ENCODE results near the gene EML6.

GRCh38 chr2:55000341-55000740, 276.9 kb downstream of the EML6 start:
- no peak for TF ChIP-seq CTCF (IDR thresholded peaks at IDR 0.05)
- TF ChIP-seq POLR2AphosphoS5 (IDR thresholded peaks at IDR 0.05), result no peak
- TF ChIP-seq POLR2A (IDR thresholded peaks at IDR 0.05), result no peak

All from upper lobe of left lung (tissue), 4 donors.